ENCODE data around the gene CDH13.
A peak's percentile ranks its signal among the peaks of the same experiment; 100 is the strongest.

Gene CDH13

GRCh38 chr16:83807327-83807709 lies 1180.5 kb downstream of the CDH13 start:
- peak overlapping the region; percentile 98 to 100 for H3K4me3 ChIP-seq
- no peak for DNase-seq
- intact Hi-C loops (cut with DNase I; ENCODE audit: low total_unique reads) = no loop called here
- peaks cover 3 to 7% (median 3%) of the 10 kb centered on the region in 3 donors for H3K36me3 ChIP-seq
- peak overlapping the region; percentile 85 to 88 for H3K27ac ChIP-seq
- no peak for TF ChIP-seq CTCF (IDR thresholded peaks at IDR 0.05)
- H3K4me1 ChIP-seq = peaks cover 0 to 49% (median 31%) of the 10 kb centered on the region in 4 donors
- H3K27me3 ChIP-seq = no peaks in the 10 kb centered on the region
- H3K9me3 ChIP-seq = no peaks in the 10 kb centered on the region

- H3K4me1 ChIP-seq = peaks cover 0 to 45% (median 28%) of the 10 kb centered on the region in 4 donors
- DNase-seq = peak; percentile 94 to 95
- H3K27ac ChIP-seq = peak within 1 kb of the TSS; percentile 85 to 88
- intact Hi-C loops (cut with DNase I; ENCODE audit: low total_unique reads) = no loop called here
- no peaks in the 10 kb centered on the region for H3K27me3 ChIP-seq
- peak within 1 kb of the TSS; percentile 98 to 100 for H3K4me3 ChIP-seq
- no peak for TF ChIP-seq CTCF (IDR thresholded peaks at IDR 0.05)
- H3K36me3 ChIP-seq = peaks cover 3 to 13% (median 3%) of the 10 kb centered on the region in 3 donors
- no peaks in the 10 kb centered on the region for H3K9me3 ChIP-seq
Observed at GRCh38 chr16:83807710-83808572, 1181.2 kb downstream of the CDH13 start, which contains the start of gene HSBP1. Gene HSBP1 (plus strand): TSS chr16:83807978. CDS start chr16:83808077, 99 bp downstream.

GRCh38 chr16:83808573-83809014 lies 1181.8 kb downstream of the CDH13 start:
- no peak for DNase-seq
- no peak for TF ChIP-seq CTCF (IDR thresholded peaks at IDR 0.05)
- Histone ChIP-seq H3K4me1 (peaks cover 0 to 45% (median 27%) of the 10 kb centered on the region in 4 donors), H3K36me3 (peaks cover 3 to 16% (median 3%) of the 10 kb centered on the region in 3 donors), H3K4me3 (peak overlapping the region; percentile 98 to 100), H3K27me3 (no peaks in the 10 kb centered on the region), H3K27ac (peak overlapping the region; percentile 85 to 88), H3K9me3 (no peaks in the 10 kb centered on the region)
- intact Hi-C loops (cut with DNase I; ENCODE audit: low total_unique reads) = no loop called here

DNA sequence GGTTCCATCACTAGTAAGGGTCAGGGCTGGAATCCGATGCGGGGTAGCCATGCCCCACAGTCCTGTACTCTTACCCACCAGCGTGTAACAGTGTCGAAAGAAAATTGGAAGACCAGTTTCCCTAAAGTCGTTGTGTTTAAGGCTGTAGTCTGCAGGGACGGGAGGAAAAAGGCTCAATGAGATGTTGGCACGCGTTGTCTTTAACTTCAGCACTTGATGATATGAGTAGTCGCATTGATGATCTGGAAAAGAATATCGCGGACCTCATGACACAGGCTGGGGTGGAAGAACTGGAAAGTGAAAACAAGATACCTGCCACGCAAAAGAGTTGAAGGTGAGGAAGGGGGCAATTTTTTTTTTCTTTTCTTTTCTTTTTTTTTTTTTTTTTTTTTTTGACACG lies 1182.3 kb downstream of the CDH13 start:
- intact Hi-C loops (cut with DNase I; ENCODE audit: low total_unique reads) = no loop called here
- Histone ChIP-seq H3K27me3 (no peaks in the 10 kb centered on the region), H3K9me3 (no peaks in the 10 kb centered on the region), H3K4me3 (peak overlapping the region; percentile 98 to 100), H3K36me3 (peaks cover 3 to 16% (median 3%) of the 10 kb centered on the region in 3 donors), H3K4me1 (peaks cover 0 to 49% (median 29%) of the 10 kb centered on the region in 4 donors), H3K27ac (no peak overlapping the region)
- no peak for TF ChIP-seq CTCF (IDR thresholded peaks at IDR 0.05)
- DNase-seq = no peak

DNA sequence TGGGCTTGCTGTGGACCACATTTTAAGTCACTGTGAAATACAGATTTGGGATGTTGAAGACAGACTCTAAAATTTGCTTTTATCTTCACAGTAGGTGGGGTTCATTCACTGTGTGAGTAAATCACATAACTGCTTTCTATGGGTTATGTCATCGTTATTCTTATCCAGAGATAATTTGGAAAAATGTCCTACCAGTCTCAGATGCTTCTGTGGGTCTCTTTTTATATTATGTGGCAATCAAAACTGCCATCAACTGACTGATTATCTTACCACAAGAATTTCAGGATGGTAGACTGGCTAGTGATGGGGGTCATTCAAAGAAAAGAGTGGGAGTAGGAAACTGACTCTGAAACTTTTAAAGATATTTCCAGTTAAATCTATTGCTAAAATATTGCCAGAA lies 1184.1 kb downstream of the CDH13 start:
- DNase-seq = no peak
- Histone ChIP-seq H3K27me3 (no peaks in the 10 kb centered on the region), H3K4me3 (no peak overlapping the region), H3K36me3 (peaks cover 3 to 16% (median 3%) of the 10 kb centered on the region in 3 donors), H3K9me3 (no peaks in the 10 kb centered on the region), H3K4me1 (peaks cover 0 to 57% (median 34%) of the 10 kb centered on the region in 4 donors), H3K27ac (no peak overlapping the region)
- intact Hi-C loops (cut with DNase I; ENCODE audit: low total_unique reads) = no loop called here
- no peak for TF ChIP-seq CTCF (IDR thresholded peaks at IDR 0.05)

Data from tibial artery (tissue), 4 donors.